Renal pelvis (tissue), 4 donors: ENCODE measurements around the gene ACSM6. TPM values are rescaled to one million over a fixed set of nuclear protein-coding genes. Genes with fewer than 3 reads are reported as not detected.
A peak's percentile ranks its signal among the peaks of the same experiment; 100 is the strongest.

ENCODE experiments used
- DNase-seq: peaks from one replicate; pipeline ENCODE4 v3.0.0-alpha.2; 2013
- polyA plus RNA-seq, 3 donors: library from polyadenylated mRNA; unstranded; fragments of 120-200 nt; gene quantifications; one replicate each; pipeline ENCODE4 v1.2.1, GENCODE V29; 2013; ENCODE audit not compliant: insufficient read length in 3 of 3

ACSM6 gene
- polyA plus RNA-seq, 3 donors, result 0.14 to 0.30 (median 0.23) TPM

GRCh38 chr10:95245425-95246055 lies 51.5 kb downstream of the ACSM6 start:
- DNase-seq, result peak; percentile 55

- peak; percentile 68 for DNase-seq
Measured at GRCh38 chr10:95246582-95247051, 52.6 kb downstream of the ACSM6 start.

- no peak for DNase-seq
Measured at GRCh38 chr10:95247200-95247880, 53.3 kb downstream of the ACSM6 start.

GRCh38 chr10:95247881-95248583 lies 54.0 kb downstream of the ACSM6 start:
- no peak for DNase-seq

GRCh38 chr10:95248989-95249388 lies 55.0 kb downstream of the ACSM6 start:
- no peak for DNase-seq

- DNase-seq, result no peak
Measured at GRCh38 chr10:95249467-95249866, 55.4 kb downstream of the ACSM6 start.

- no peak for DNase-seq
Measured at GRCh38 chr10:95250856-95251255, 56.8 kb downstream of the ACSM6 start.

GRCh38 chr10:95253007-95253406 lies 59.0 kb downstream of the ACSM6 start:
- no peak for DNase-seq

GRCh38 chr10:95253686-95254085 lies 59.6 kb downstream of the ACSM6 start:
- no peak for DNase-seq

- DNase-seq, result no peak
Measured at GRCh38 chr10:95254629-95255028, 60.6 kb downstream of the ACSM6 start.

- DNase-seq, result no peak
Measured at GRCh38 chr10:95256268-95256667, 62.2 kb downstream of the ACSM6 start.

- DNase-seq, result no peak
Measured at GRCh38 chr10:95257849-95258248, 63.8 kb downstream of the ACSM6 start.

- no peak for DNase-seq
Measured at GRCh38 chr10:95260397-95260881, 66.4 kb downstream of the ACSM6 start.

- DNase-seq, result no peak
Measured at GRCh38 chr10:95260909-95261552, 67.0 kb downstream of the ACSM6 start.

- DNase-seq, result no peak
Measured at GRCh38 chr10:95261926-95262325, 67.9 kb downstream of the ACSM6 start.

- no peak for DNase-seq
Measured at GRCh38 chr10:95262763-95263518, 68.9 kb downstream of the ACSM6 start.

GRCh38 chr10:95263864-95264226 lies 69.8 kb downstream of the ACSM6 start:
- no peak for DNase-seq

- no peak for DNase-seq
Measured at GRCh38 chr10:95264227-95265051, 70.4 kb downstream of the ACSM6 start.

GRCh38 chr10:95265572-95265971 lies 71.5 kb downstream of the ACSM6 start:
- DNase-seq, result no peak

- DNase-seq, result no peak
Measured at GRCh38 chr10:95266674-95267095, 72.6 kb downstream of the ACSM6 start.

GRCh38 chr10:95267251-95267650 lies 73.2 kb downstream of the ACSM6 start:
- no peak for DNase-seq
